HL-60 (cell line): ENCODE data around the gene LRP1-AS.
"Not testable (repeated sequence)": the region's sequence is repeated elsewhere in the genome, so short reads cannot be mapped to it uniquely, and the experiment has no call there.

Experiments used
- DNase-seq, 2 experiments: peaks; one replicate each; pipeline ENCODE4 v3.0.0-alpha.2; 2010 to 2020; ENCODE audit warnings: low read depth in 1 of 2, low spot score in 1 of 2
- H3K27ac ChIP-seq: fragments of 250-450 bp; sonication (Bioruptor Pico); replicated peaks from 2 replicates; pipeline ENCODE4 v1.5.1; 2020; ENCODE audit warnings: mild to moderate bottlenecking, moderate library complexity
- H3K27me3 ChIP-seq: fragments of 250-450 bp; sonication (Bioruptor Pico); 2 replicates; pipeline ENCODE4 v1.5.1; 2021; ENCODE audit warnings: mild to moderate bottlenecking, moderate library complexity; ENCODE audit not compliant: insufficient read depth, poor library complexity, severe bottlenecking
- H3K4me3 ChIP-seq: replicated peaks from 2 replicates; pipeline ENCODE4 v1.5.1; 2011; ENCODE audit warnings: mild to moderate bottlenecking, control low read depth, low read length; ENCODE audit not compliant: insufficient read depth
- CTCF ChIP-seq: IDR thresholded peaks from one replicate; pipeline ENCODE4 v1.5.1; 2011; ENCODE audit warnings: low read length, control low read depth, inconsistent platforms; ENCODE audit not compliant: insufficient read depth
- GABPA ChIP-seq: IDR thresholded peaks from 2 replicates; pipeline ENCODE4 v1.6.1; 2012; ENCODE audit warnings: low read depth
- POLR2AphosphoS5 ChIP-seq: IDR thresholded peaks from 2 replicates; pipeline ENCODE4 v1.6.1; 2012; ENCODE audit warnings: low read depth
- REST ChIP-seq: IDR thresholded peaks from 2 replicates; pipeline ENCODE4 v1.6.1; 2012; ENCODE audit warnings: low read depth; ENCODE audit not compliant: insufficient replicate concordance
- SPI1 ChIP-seq: IDR thresholded peaks from 2 replicates; pipeline ENCODE4 v1.6.1; 2012; ENCODE audit warnings: low read depth, mild to moderate bottlenecking, borderline replicate concordance

Gene LRP1-AS

GRCh38 chr12:57126061-57126460, 21.4 kb downstream of the LRP1-AS start:
- no peak overlapping the region for H3K4me3 ChIP-seq
- H3K27me3 ChIP-seq: peaks cover 30% of the 10 kb centered on the region
- no peak for TF ChIP-seq POLR2AphosphoS5
- TF ChIP-seq REST: no peak
- no peak for TF ChIP-seq SPI1
- TF ChIP-seq GABPA: no peak
- TF ChIP-seq CTCF: no peak
- DNase-seq: no peak
- H3K27ac ChIP-seq: no peak overlapping the region

GRCh38 chr12:57124261-57124877, 23.1 kb downstream of the LRP1-AS start:
- TF ChIP-seq SPI1 (peak; percentile 36; the same call in 1 of the 2 replicates), GABPA (no peak), CTCF (peak; percentile 85)
- no peak overlapping the region for H3K27ac ChIP-seq
- peaks cover 24% of the 10 kb centered on the region for H3K27me3 ChIP-seq
- H3K4me3 ChIP-seq: no peak overlapping the region
- DNase-seq: peak in 1 of 2 experiments; percentile 74

- TF ChIP-seq POLR2AphosphoS5: no peak
- no peak for TF ChIP-seq SPI1
- no peak for TF ChIP-seq CTCF
- no peak for TF ChIP-seq REST
- TF ChIP-seq GABPA: no peak
- H3K27ac ChIP-seq: no peak overlapping the region
- H3K27me3 ChIP-seq: peaks cover 20% of the 10 kb centered on the region
- no peak for DNase-seq
- H3K4me3 ChIP-seq: no peak overlapping the region
Measured at GRCh38 chr12:57123813-57124212, 23.6 kb downstream of the LRP1-AS start.

- not testable (repeated sequence) for H3K27ac ChIP-seq, H3K27me3 ChIP-seq, H3K4me3 ChIP-seq, DNase-seq
Measured at GRCh38 chr12:57120718-57121117, 26.7 kb downstream of the LRP1-AS start.
